Measurements from ENCODE around the gene DGKQ. TPM values are rescaled to one million over a fixed set of nuclear protein-coding genes. Genes with fewer than 3 reads are reported as not detected.

Gene DGKQ
- total RNA-seq, 4 donors from 2014 or later, result 51.8 to 147 (median 86.0) TPM

DNA sequence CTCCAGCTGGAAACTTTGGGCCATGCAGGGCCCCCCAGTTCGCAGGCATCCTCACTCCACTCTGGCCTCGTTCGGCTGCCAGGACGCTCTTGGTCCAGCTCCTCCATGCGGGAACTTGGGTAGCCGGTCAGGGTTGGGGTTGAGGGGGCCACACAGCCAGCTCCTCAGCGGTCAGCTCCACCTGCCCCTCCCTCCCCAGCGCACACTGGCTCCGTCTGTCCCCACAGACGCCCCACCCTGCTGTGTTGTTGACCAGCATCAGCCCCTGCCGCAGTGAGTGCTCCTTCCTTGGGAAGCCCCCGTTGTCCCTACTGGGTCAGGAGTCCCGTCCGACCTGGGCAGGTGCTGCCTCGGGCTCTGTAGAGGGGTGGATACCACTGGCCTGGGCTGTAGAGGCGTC lies 43.8 kb upstream of the DGKQ start:
- intact Hi-C loops (cut with DNase I; ENCODE audit: low total_unique reads), result no loop called here
- no peaks in the 10 kb centered on the region for H3K27me3 ChIP-seq
- 97% methylated on average over 11 of the region's 16 CpGs; no CpG with 5 or more reads in 1 of the 2 donors for WGBS, 2 donors (ENCODE audit: low coverage in 1 of 2)

DNA sequence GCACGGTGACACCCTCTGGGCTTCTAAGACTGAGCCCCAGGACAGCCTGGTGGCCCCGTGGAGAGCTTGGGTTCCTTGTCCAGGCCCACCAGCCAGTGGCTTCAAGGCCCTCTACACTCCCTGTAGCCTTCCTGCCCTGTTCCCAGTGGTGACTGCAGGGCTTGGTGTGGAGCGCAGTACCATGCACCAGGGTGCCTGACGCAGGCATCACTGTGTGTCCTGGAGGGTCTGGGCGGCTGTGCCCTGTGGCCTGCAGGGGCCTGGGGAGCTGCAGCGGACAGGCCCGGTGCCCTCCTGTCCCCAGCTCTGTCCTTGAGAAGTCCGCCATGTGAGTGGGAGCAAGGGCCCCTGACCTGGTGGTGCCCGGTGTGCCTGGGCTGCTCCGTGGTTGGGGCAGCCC lies 42.4 kb upstream of the DGKQ start:
- WGBS, 2 donors (ENCODE audit: low coverage in 1 of 2), result 93% methylated on average over 9 of the region's 10 CpGs; no CpG with 5 or more reads in 1 of the 2 donors
- TF ChIP-seq CTCF (IDR thresholded peaks at IDR 0.05) (no peak), POLR2AphosphoS5 (IDR thresholded peaks at IDR 0.05) (no peak), EP300 (IDR thresholded peaks at IDR 0.05; ENCODE audit: low read depth) (no peak), POLR2A (IDR thresholded peaks at IDR 0.05) (no peak)
- Histone ChIP-seq H3K36me3 (no peaks in the 10 kb centered on the region), H3K27ac (no peak overlapping the region), H3K4me1 (peaks cover 7 to 15% (median 11%) of the 10 kb centered on the region in 4 donors), H3K4me3 (no peak overlapping the region), H3K9me3 (no peaks in the 10 kb centered on the region), H3K27me3 (no peaks in the 10 kb centered on the region)
- in situ Hi-C loops (cut with MboI; ENCODE audit: low pct_ligation_motif_present in 1 of 4, low pct_unique_long_range_greater_than_20kb in 1 of 4, low sequenced_read_pairs in 3 of 4), result no loop called here
- DNase-seq, result no peak
- intact Hi-C loops (cut with DNase I; ENCODE audit: low total_unique reads), result no loop called here

More for the DNA sequence above, 43.8 kb upstream of the DGKQ start:
- H3K9me3 ChIP-seq, result no peaks in the 10 kb centered on the region
- peaks cover 5 to 16% (median 11%) of the 10 kb centered on the region in 4 donors for H3K4me1 ChIP-seq
- TF ChIP-seq CTCF (IDR thresholded peaks at IDR 0.05) (no peak), EP300 (IDR thresholded peaks at IDR 0.05; ENCODE audit: low read depth) (no peak), POLR2A (IDR thresholded peaks at IDR 0.05) (no peak), POLR2AphosphoS5 (IDR thresholded peaks at IDR 0.05) (no peak)
- no peak overlapping the region for H3K4me3 ChIP-seq
- in situ Hi-C loops (cut with MboI; ENCODE audit: low pct_ligation_motif_present in 1 of 4, low pct_unique_long_range_greater_than_20kb in 1 of 4, low sequenced_read_pairs in 3 of 4), result no loop called here
- no peak for DNase-seq
- no peak overlapping the region for H3K27ac ChIP-seq
- H3K36me3 ChIP-seq, result no peaks in the 10 kb centered on the region

DNA sequence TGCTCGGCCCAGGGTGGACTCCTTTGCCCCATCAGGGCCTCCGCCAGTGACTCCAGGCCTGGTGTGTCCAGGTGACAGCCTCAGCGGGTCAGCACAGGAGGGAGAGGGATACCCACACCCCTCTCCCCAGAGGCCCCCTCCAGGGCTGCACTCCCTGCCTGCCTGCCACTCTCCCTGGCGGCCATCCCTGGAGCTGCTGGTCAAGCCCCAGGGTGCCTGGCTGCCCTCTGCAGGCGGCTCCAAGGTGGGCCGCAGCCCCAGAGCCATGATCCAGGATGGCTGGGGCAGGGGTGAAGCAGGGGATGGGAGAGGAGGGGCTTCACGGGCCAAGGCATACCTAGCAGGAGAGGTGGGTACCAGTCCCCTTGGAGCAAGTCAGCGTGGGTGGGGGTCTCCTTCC lies 41.8 kb upstream of the DGKQ start:
- Histone ChIP-seq H3K9me3 (no peaks in the 10 kb centered on the region), H3K4me3 (no peak overlapping the region), H3K4me1 (peaks cover 13 to 21% (median 17%) of the 10 kb centered on the region in 4 donors), H3K27me3 (no peaks in the 10 kb centered on the region), H3K36me3 (no peaks in the 10 kb centered on the region), H3K27ac (no peak overlapping the region)
- in situ Hi-C loops (cut with MboI; ENCODE audit: low pct_ligation_motif_present in 1 of 4, low pct_unique_long_range_greater_than_20kb in 1 of 4, low sequenced_read_pairs in 3 of 4), result no loop called here
- intact Hi-C loops (cut with DNase I; ENCODE audit: low total_unique reads), result no loop called here
- 91% methylated on average over 8 of the region's 8 CpGs; no CpG with 5 or more reads in 1 of the 2 donors for WGBS, 2 donors (ENCODE audit: low coverage in 1 of 2)
- no peak for TF ChIP-seq CTCF (IDR thresholded peaks at IDR 0.05)
- DNase-seq, result no peak

GRCh38 chr4:1014291-1015167 lies 41.2 kb upstream of the DGKQ start:
- intact Hi-C loops (cut with DNase I; ENCODE audit: low total_unique reads) (no loop called here), in situ Hi-C loops (cut with MboI; ENCODE audit: low pct_ligation_motif_present in 1 of 4, low pct_unique_long_range_greater_than_20kb in 1 of 4, low sequenced_read_pairs in 3 of 4) (no loop called here)
- Histone ChIP-seq H3K27ac (no peak overlapping the region), H3K4me1 (peaks cover 14 to 25% (median 20%) of the 10 kb centered on the region in 4 donors), H3K9me3 (no peaks in the 10 kb centered on the region), H3K27me3 (no peaks in the 10 kb centered on the region), H3K36me3 (no peaks in the 10 kb centered on the region), H3K4me3 (no peak overlapping the region)
- TF ChIP-seq CTCF (IDR thresholded peaks at IDR 0.05), result no peak
- no peak for TF ChIP-seq POLR2AphosphoS5 (IDR thresholded peaks at IDR 0.05)
- no peak for TF ChIP-seq POLR2A (IDR thresholded peaks at IDR 0.05)
- TF ChIP-seq EP300 (IDR thresholded peaks at IDR 0.05; ENCODE audit: low read depth), result no peak
- 89% methylated on average over 36 of the region's 36 CpGs; no CpG with 5 or more reads in 1 of the 2 donors for WGBS, 2 donors (ENCODE audit: low coverage in 1 of 2)
- no peak for DNase-seq

Measured in transverse colon (tissue), 4 donors.